Naive thymus-derived CD4-positive, alpha-beta T cell (primary cell): Measurements from ENCODE around the gene ZNF775. TPM values are rescaled to one million over a fixed set of nuclear protein-coding genes. Genes with fewer than 3 reads are reported as not detected.
A peak's percentile ranks its signal among the peaks of the same experiment; 100 is the strongest.

Experiments used
- ATAC-seq: fragments of 150-1000 bp; cut with Tn5 transposase; 2 replicates; pipeline ENCODE4 v1.10.0; 2021; ENCODE audit warnings: mild to moderate bottlenecking, moderate library complexity
- CTCF ChIA-PET: fragments of 350-600 bp; sonication (Branson Sonifier 250); formaldehyde crosslinking; loops from one replicate; lab custom pipeline; 2021; ENCODE audit warnings: antibody characterized with exemption; lab: Charles Lee
- POLR2A ChIA-PET: fragments of 350-600 bp; sonication (Branson Sonifier 250); formaldehyde crosslinking; loops from one replicate; lab custom pipeline; 2021; ENCODE audit warnings: antibody characterized with exemption, inconsistent platforms; lab: Charles Lee
- DNase-seq, 9 donors: peaks; one replicate each; pipeline versions ENCODE4 v3.0.0 to v3.0.0-alpha.2; 2020 to 2022; ENCODE audit warnings: mixed read lengths in 1 of 9
- H3K27ac ChIP-seq: one replicate; pipeline ENCODE4 v1.7.0; 2013; ENCODE audit warnings: mild to moderate bottlenecking, low read depth, low read length, moderate library complexity
- H3K27me3 ChIP-seq, 2 donors: one replicate each; pipeline ENCODE4 v1.7.0; 2013; ENCODE audit warnings: low read length in 2 of 2, mild to moderate bottlenecking in 2 of 2, moderate library complexity in 2 of 2; ENCODE audit not compliant: control insufficient read depth in 2 of 2, insufficient read depth in 2 of 2
- H3K36me3 ChIP-seq, 3 experiments: 1 replicate in 2 of 3; 2 replicates in 1 of 3; pipeline ENCODE4 v1.7.0; 2013; ENCODE audit warnings: low read length in 3 of 3, mild to moderate bottlenecking in 3 of 3, moderate library complexity in 1 of 3; ENCODE audit not compliant: insufficient read depth in 3 of 3, control insufficient read depth in 2 of 3
- H3K4me1 ChIP-seq, 2 donors: one replicate each; pipeline ENCODE4 v1.7.0; 2013; ENCODE audit warnings: low read length in 2 of 2, mild to moderate bottlenecking in 2 of 2, moderate library complexity in 1 of 2; ENCODE audit not compliant: control insufficient read depth in 2 of 2, insufficient read depth in 2 of 2
- H3K4me3 ChIP-seq: 2 replicates; pipeline ENCODE4 v1.7.0; 2013; ENCODE audit warnings: mild to moderate bottlenecking, low read length
- H3K9me3 ChIP-seq, 3 experiments: 1 replicate in 2 of 3; 2 replicates in 1 of 3; pipeline ENCODE4 v1.7.0; 2013; ENCODE audit warnings: low read length in 3 of 3; ENCODE audit not compliant: control insufficient read depth in 2 of 3
- H3K27ac Mint-ChIP-seq, 9 donors: one replicate each; pipeline ENCODE4 v1.8.0; 2020 to 2022; ENCODE audit warnings: mixed read lengths in 9 of 9, mild to moderate bottlenecking in 8 of 9, moderate library complexity in 5 of 9, inconsistent platforms in 2 of 9
- H3K27me3 Mint-ChIP-seq, 5 donors: one replicate each; pipeline ENCODE4 v1.8.0; 2021 to 2022; ENCODE audit warnings: mixed read lengths in 5 of 5, mild to moderate bottlenecking in 1 of 5
- H3K36me3 Mint-ChIP-seq, 5 donors: one replicate each; pipeline ENCODE4 v1.8.0; 2020 to 2022; ENCODE audit warnings: mixed read lengths in 5 of 5, mild to moderate bottlenecking in 3 of 5, inconsistent platforms in 1 of 5
- H3K4me1 Mint-ChIP-seq, 7 donors: one replicate each; pipeline ENCODE4 v1.8.0; 2020 to 2022; ENCODE audit warnings: mixed read lengths in 7 of 7, mild to moderate bottlenecking in 3 of 7, inconsistent platforms in 1 of 7
- H3K4me3 Mint-ChIP-seq, 10 donors: one replicate each; pipeline ENCODE4 v1.8.0; 2020 to 2022; ENCODE audit warnings: mild to moderate bottlenecking in 10 of 10, mixed read lengths in 10 of 10, moderate library complexity in 6 of 10, inconsistent platforms in 2 of 10
- H3K9me3 Mint-ChIP-seq, 11 donors: one replicate each; pipeline ENCODE4 v1.8.0; 2020 to 2022; ENCODE audit warnings: mixed read lengths in 11 of 11, mild to moderate bottlenecking in 4 of 11, inconsistent platforms in 1 of 11, moderate library complexity in 1 of 11
- intact Hi-C, 2 donors: fragments of 100-400 bp; cut with micrococcal nuclease; formaldehyde crosslinking; loops; one replicate each; pipeline ENCODE4 v1.15.1; 2023
- polyA plus RNA-seq, 2 donors: library from polyadenylated mRNA; unstranded; fragments of 300-500 nt; fragmentation: Illumina TruSeq; gene quantifications; one replicate each; pipeline ENCODE4 v1.2.3, GENCODE V29; 2021
- total RNA-seq, 6 experiments: library from RNA in 5 of 6; stranded (reverse) in 5 of 6; gene quantifications; 1 replicate in 5 of 6; 2 replicates in 1 of 6; pipeline ENCODE4 v1.2.3 and lab custom pipeline; 2021 to 2026

ZNF775 gene
- total RNA-seq (1 to 10 TPM; 1.1 to 5.7 (median 4.3) TPM), polyA plus RNA-seq (1 to 10 TPM; 3.3 to 7.4 TPM), total RNA-seq (lab: John Stamatoyannopoulos, UW) (2.7 reads per million, percentile 14 among the genes with 10 or more reads in this experiment)

DNA sequence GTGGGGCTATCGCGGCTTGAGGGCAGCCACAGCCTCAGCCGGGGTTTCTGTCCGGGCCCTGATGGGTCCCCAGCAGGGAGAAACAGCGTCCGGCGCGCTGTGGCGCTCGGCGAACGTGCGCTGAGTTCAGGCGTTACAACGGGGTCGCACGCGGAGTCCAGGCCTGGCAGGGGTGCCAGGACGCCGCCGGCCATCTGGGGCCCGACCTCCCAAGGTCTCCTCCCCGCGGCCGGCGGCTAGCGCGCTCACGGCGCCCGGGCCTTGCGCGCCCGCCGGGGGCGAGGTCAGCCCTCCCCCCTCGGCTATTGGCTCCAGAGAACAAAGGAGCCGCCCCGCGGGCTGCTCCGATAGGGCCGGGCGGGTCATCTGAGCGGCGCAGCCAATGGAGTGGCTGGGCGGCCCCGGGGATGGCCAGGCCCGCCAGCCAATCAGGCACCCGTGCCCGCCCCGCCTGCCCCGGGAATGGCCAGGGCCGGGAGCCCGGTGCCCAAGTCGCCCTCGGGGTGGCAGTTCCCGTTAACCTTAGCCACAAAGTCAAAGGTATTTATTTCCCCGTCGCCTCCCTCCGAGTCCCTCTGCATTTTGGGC, at the start of gene ZNF775:
TSS of gene ZNF775 (plus strand) at position 478 of the 588 bp plus-strand sequence. CDS start 9,141 bp downstream, outside the sequence.
- Histone ChIP-seq H3K4me1 (peaks cover 4 to 30% of the 10 kb centered on the region in 2 donors), H3K27me3 (no peaks in the 10 kb centered on the region), H3K27ac (peak within 1 kb of the TSS; percentile 91), H3K9me3 (no peaks in the 10 kb centered on the region), H3K4me3 (peak within 1 kb of the TSS; percentile 68), H3K36me3 (peaks cover 0 to 6% (median 0%) of the 10 kb centered on the region in 3 experiments)
- H3K4me3 Mint-ChIP-seq: peak within 1 kb of the TSS; percentile 84 to 95 (median 90)
- ATAC-seq: peak; percentile 98
- ChIA-PET CTCF (interaction anchor here (1.1 to 1.3 kb wide), 2 partner anchors 24 to 27 kb away, joined by 3 read pairs; a partner anchor contains a TSS), POLR2A (interaction anchor here (0.7 to 2.3 kb wide), 5 partner anchors 10 to 376 kb away, joined by 3 to 35 read pairs (median 8); partner anchors contain the start of genes ACTR3C, LRRC61 and REPIN1)
- H3K4me1 Mint-ChIP-seq: peaks cover 32 to 57% (median 46%) of the 10 kb centered on the region in 7 donors
- H3K36me3 Mint-ChIP-seq: peaks cover 0 to 7% (median 0%) of the 10 kb centered on the region in 5 donors
- no peaks in the 10 kb centered on the region for H3K9me3 Mint-ChIP-seq
- intact Hi-C loops: loop anchor here (1.0 to 5.0 kb wide), 9 partner anchors 10 to 963 kb away; partner anchors contain the start of genes ACTR3C (in 2 of the 2), LRRC61 (in 2 of the 2), FASTK (in 1 of the 2) and NUB1 (in 1 of the 2)
- no peaks in the 10 kb centered on the region for H3K27me3 Mint-ChIP-seq
- peak; percentile 87 to 96 (median 90) for DNase-seq
- H3K27ac Mint-ChIP-seq: peak within 1 kb of the TSS; percentile 61 to 95 (median 86)

DNA sequence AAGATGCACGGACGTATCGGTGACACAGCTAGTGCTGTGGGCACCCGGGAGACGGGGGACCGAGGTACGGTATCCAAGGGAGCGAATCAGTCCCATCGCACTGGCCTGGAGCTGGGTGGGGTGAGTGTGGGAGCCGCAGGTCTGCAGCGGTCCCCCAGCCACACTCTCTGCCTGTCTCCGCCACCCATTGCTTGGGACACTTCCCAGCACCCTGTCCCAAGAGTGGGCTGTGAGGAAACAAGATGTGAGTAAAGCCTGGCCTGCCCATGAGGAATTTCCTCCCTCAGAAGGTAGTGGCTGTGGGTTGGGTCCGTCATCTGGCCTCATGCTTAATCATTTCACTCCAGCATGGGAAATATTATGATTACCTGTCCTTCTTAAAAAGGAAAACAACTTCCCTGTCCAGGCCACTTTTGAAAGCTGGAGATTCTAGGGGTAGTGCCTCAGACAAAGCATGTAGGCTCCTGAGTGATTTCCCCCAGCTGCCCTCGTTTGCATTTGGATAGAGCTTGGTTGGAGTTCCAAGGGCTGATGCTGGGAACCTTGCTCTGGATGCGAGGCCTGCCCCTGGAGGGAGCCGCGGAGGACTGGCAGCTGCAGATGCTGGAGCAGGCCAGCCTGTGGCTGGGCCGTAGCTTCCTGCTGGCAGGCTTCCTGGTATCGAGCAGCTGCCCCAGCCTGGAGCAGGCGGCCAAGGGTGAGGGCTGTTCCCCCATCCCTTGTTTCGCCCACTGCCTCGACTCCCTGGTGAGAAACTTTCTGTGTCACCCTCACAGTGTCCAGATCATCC, 49.6 kb upstream of the ZNF775 start:
- Histone ChIP-seq H3K4me3 (no peak overlapping the region), H3K27me3 (no peaks in the 10 kb centered on the region), H3K27ac (no peak overlapping the region), H3K36me3 (peaks cover 0 to 48% (median 0%) of the 10 kb centered on the region in 3 experiments), H3K4me1 (peaks cover 0 to 3% of the 10 kb centered on the region in 2 donors), H3K9me3 (no peaks in the 10 kb centered on the region)
- Mint-ChIP-seq H3K36me3 (peaks cover 10 to 40% (median 17%) of the 10 kb centered on the region in 5 donors), H3K9me3 (peaks cover 0 to 1% (median 0%) of the 10 kb centered on the region in 11 donors), H3K27ac (peak overlapping the region in 1 of 9 donors; percentile 24), H3K27me3 (no peaks in the 10 kb centered on the region), H3K4me3 (no peak overlapping the region), H3K4me1 (peaks cover 9 to 22% (median 12%) of the 10 kb centered on the region in 7 donors)
- ATAC-seq (no peak), DNase-seq (no peak)
- POLR2A ChIA-PET: no interaction called here
- CTCF ChIA-PET: no interaction called here
- intact Hi-C loops: no loop called here

DNA sequence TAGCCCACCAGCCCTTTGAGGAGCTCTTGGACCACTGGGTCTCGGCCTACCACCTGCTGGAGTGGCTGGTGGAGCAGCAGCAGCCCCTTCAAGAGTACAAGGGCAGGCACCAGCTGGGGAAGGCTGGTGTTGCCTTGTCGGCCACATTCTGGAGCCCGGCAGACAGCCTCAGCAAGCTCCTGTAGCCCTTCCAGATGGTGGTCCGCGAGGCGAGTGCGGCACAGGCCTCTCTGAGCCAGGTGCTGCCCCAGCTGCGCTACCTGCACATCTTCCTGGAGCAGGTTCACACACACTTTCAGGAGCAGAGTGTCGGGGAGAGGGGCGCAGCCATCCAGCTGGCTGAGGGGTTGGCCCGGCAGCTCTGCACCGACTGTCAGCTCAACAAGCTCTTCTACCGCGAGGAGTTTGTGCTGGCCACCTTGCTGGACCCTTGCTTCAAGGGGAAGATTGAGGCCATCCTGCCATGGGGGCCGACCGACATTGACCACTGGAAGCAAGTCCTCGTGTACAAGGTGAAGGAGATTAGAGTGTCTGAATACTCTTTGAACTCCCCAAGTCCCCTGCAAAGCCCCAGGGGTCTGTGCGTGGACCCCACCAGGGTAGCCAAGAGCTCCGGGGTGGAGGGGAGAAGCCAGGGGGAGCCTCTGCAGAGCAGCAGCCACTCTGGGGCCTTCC, 48.8 kb upstream of the ZNF775 start:
- ChIA-PET POLR2A (no interaction called here), CTCF (no interaction called here)
- no peaks in the 10 kb centered on the region for H3K9me3 ChIP-seq
- no peak overlapping the region for H3K4me3 Mint-ChIP-seq
- H3K4me1 ChIP-seq: no peaks in the 10 kb centered on the region
- peaks cover 10 to 40% (median 17%) of the 10 kb centered on the region in 5 donors for H3K36me3 Mint-ChIP-seq
- no peak overlapping the region for H3K27ac Mint-ChIP-seq
- no peaks in the 10 kb centered on the region for H3K27me3 Mint-ChIP-seq
- H3K27ac ChIP-seq: no peak overlapping the region
- intact Hi-C loops: no loop called here
- H3K9me3 Mint-ChIP-seq: peaks cover 0 to 1% (median 0%) of the 10 kb centered on the region in 11 donors
- ATAC-seq: no peak
- peaks cover 1 to 14% (median 4%) of the 10 kb centered on the region in 7 donors for H3K4me1 Mint-ChIP-seq
- no peak for DNase-seq
- no peaks in the 10 kb centered on the region for H3K27me3 ChIP-seq
- H3K36me3 ChIP-seq: peaks cover 0 to 48% (median 0%) of the 10 kb centered on the region in 3 experiments
- no peak overlapping the region for H3K4me3 ChIP-seq

DNA sequence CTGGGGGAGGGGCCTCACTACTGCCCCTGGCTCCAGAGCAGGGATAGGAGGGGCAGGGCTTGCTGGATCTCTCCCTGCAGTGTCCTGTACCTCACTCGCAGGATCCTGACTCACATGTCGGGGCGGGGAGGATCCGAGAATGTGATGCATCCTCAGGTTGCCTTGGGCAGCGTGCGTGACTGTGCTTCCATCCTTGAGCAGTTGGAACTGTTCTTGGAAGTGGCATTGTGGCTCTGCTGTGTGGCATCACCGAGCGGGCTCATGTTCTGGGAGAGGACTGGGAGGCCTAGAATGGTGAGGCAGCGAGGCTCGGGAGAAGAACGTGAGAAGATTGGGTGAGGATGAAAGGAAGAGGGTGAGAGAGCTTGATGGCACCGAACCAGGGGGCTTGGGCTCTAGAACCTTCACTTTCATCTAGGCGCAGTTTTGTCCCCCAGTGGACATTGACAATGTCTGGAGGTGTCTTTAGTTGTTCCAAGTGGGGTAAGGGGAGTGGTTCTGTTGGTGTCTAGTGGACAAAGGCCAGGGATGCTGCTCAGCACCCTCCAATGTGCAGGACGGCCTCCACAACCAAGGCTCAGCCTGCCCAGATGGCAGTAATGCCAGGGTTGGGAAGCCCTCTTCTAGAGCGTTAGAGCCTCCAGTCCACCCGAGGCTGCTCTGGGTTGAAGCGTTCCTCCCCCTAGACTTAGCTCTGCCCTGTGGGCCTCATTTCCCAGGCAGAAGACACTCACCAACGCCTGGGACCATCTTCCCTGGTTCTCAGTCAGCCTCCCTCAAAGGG, 46.1 kb upstream of the ZNF775 start:
- no peak overlapping the region for H3K4me3 Mint-ChIP-seq
- peaks cover 0 to 38% (median 0%) of the 10 kb centered on the region in 3 experiments for H3K36me3 ChIP-seq
- no peak for DNase-seq
- no peaks in the 10 kb centered on the region for H3K27me3 Mint-ChIP-seq
- no peaks in the 10 kb centered on the region for H3K9me3 ChIP-seq
- no peak overlapping the region for H3K27ac Mint-ChIP-seq
- H3K36me3 Mint-ChIP-seq: peaks cover 2 to 33% (median 9%) of the 10 kb centered on the region in 5 donors
- intact Hi-C loops: no loop called here
- no peak overlapping the region for H3K27ac ChIP-seq
- peaks cover 0 to 4% (median 0%) of the 10 kb centered on the region in 7 donors for H3K4me1 Mint-ChIP-seq
- no peak for ATAC-seq
- POLR2A ChIA-PET: no interaction called here
- H3K4me1 ChIP-seq: no peaks in the 10 kb centered on the region
- no peaks in the 10 kb centered on the region for H3K27me3 ChIP-seq
- H3K9me3 Mint-ChIP-seq: peaks cover 0 to 1% (median 0%) of the 10 kb centered on the region in 11 donors
- no peak overlapping the region for H3K4me3 ChIP-seq
- CTCF ChIA-PET: interaction anchor here (0.6 kb wide), 1 partner anchor 481 kb away, joined by 3 read pairs; no protein-coding TSS in a partner anchor

DNA sequence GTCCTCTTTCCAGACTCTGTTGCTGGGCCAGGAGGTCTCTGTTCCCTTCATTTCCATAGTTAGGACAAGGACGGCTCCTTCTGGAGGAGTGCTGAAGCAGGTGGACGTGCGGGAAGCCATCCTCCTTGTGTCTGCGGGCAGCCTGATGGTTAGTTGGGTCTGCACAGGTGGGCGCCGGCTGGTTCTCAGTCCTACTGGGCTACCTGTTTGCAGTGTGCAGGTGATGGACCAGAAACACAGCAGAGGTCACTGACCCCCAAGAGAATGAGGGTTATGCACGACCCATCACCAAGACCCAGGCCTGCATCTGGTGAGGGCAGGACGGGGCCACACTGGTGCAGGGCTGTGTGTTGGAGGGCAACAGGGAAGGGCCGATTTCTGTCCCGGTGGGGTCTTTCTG, 45.5 kb upstream of the ZNF775 start:
- Mint-ChIP-seq H3K36me3 (peaks cover 2 to 31% (median 6%) of the 10 kb centered on the region in 5 donors), H3K9me3 (peaks cover 0 to 1% (median 0%) of the 10 kb centered on the region in 11 donors), H3K4me3 (no peak overlapping the region), H3K27me3 (no peaks in the 10 kb centered on the region), H3K4me1 (peaks cover 0 to 4% (median 0%) of the 10 kb centered on the region in 7 donors), H3K27ac (no peak overlapping the region)
- Histone ChIP-seq H3K36me3 (peaks cover 0 to 31% (median 0%) of the 10 kb centered on the region in 3 experiments), H3K27me3 (no peaks in the 10 kb centered on the region), H3K9me3 (no peaks in the 10 kb centered on the region), H3K4me3 (no peak overlapping the region), H3K4me1 (no peaks in the 10 kb centered on the region), H3K27ac (no peak overlapping the region)
- DNase-seq (no peak), ATAC-seq (no peak)
- ChIA-PET CTCF (interaction anchor here (0.6 kb wide), 1 partner anchor 481 kb away, joined by 3 read pairs; no protein-coding TSS in a partner anchor), POLR2A (no interaction called here)
- intact Hi-C loops: no loop called here
